ENCODE data around the gene CDCA4. TPM values are rescaled to one million over a fixed set of nuclear protein-coding genes. Genes with fewer than 3 reads are reported as not detected.

The CDCA4 gene
- total RNA-seq, 1 experiment from 2014 or later: 25.2 TPM

- peaks cover 31% of the 10 kb centered on the region for H3K4me1 ChIP-seq (ENCODE audit: low read length)
- H3K9ac ChIP-seq (ENCODE audit: low read length): no peak overlapping the region
- H3K9me2 ChIP-seq (replicated peaks; ENCODE audit: insufficient read depth, low read length): no peaks in the 10 kb centered on the region
- H3K27ac ChIP-seq (ENCODE audit: low read length): no peak overlapping the region
- H4K20me1 ChIP-seq (ENCODE audit: insufficient read depth, low read depth, low read length): peaks cover 14% of the 10 kb centered on the region
- H3K79me2 ChIP-seq (ENCODE audit: low read length): peaks cover 25% of the 10 kb centered on the region
- H3K4me2 ChIP-seq (ENCODE audit: low read depth, low read length, poor library complexity, severe bottlenecking): no peak overlapping the region
- no peaks in the 10 kb centered on the region for H3K27me3 ChIP-seq (ENCODE audit: low read length)
- no peak for DNase-seq
- H3K4me3 ChIP-seq (ENCODE audit: low read length): no peak overlapping the region
- no peak overlapping the region for H2AFZ ChIP-seq (ENCODE audit: low read length)
- H3K36me3 ChIP-seq (ENCODE audit: insufficient read depth, low read length): no peaks in the 10 kb centered on the region
- H3K9me3 ChIP-seq (ENCODE audit: low read length): no peaks in the 10 kb centered on the region
Measured at GRCh38 chr14:105023791-105024480, 3.1 kb upstream of the CDCA4 start.

GRCh38 chr14:105023144-105023543 lies 2.3 kb upstream of the CDCA4 start:
- Histone ChIP-seq H3K79me2 (ENCODE audit: low read length) (peaks cover 33% of the 10 kb centered on the region), H2AFZ (ENCODE audit: low read length) (no peak overlapping the region), H3K27ac (ENCODE audit: low read length) (no peak overlapping the region), H3K36me3 (ENCODE audit: insufficient read depth, low read length) (0 out of 2 replicates have a peak, but pooled peaks cover 3% of the 10 kb centered on the region), H3K9ac (ENCODE audit: low read length) (no peak overlapping the region), H4K20me1 (ENCODE audit: insufficient read depth, low read depth, low read length) (peaks cover 20% of the 10 kb centered on the region), H3K9me2 (replicated peaks; ENCODE audit: insufficient read depth, low read length) (no peaks in the 10 kb centered on the region), H3K4me2 (ENCODE audit: low read depth, low read length, poor library complexity, severe bottlenecking) (no peak overlapping the region), H3K27me3 (ENCODE audit: low read length) (no peaks in the 10 kb centered on the region), H3K4me3 (ENCODE audit: low read length) (no peak overlapping the region), H3K9me3 (ENCODE audit: low read length) (no peaks in the 10 kb centered on the region), H3K4me1 (ENCODE audit: low read length) (peaks cover 39% of the 10 kb centered on the region)
- DNase-seq: no peak

GRCh38 chr14:105022276-105022670 lies 1.4 kb upstream of the CDCA4 start:
- H3K9ac ChIP-seq (ENCODE audit: low read length): peak overlapping the region; percentile 81

GRCh38 chr14:105021656-105022275 lies 883 bp upstream of the CDCA4 start:
- H4K20me1 ChIP-seq (ENCODE audit: insufficient read depth, low read depth, low read length): peaks cover 28% of the 10 kb centered on the region
- H3K79me2 ChIP-seq (ENCODE audit: low read length): peaks cover 47% of the 10 kb centered on the region
- H3K27ac ChIP-seq (ENCODE audit: low read length): peak overlapping the region; percentile 60
- H3K36me3 ChIP-seq (ENCODE audit: insufficient read depth, low read length): 0 out of 2 replicates have a peak, but pooled peaks cover 4% of the 10 kb centered on the region
- H3K4me3 ChIP-seq (ENCODE audit: low read length): peak overlapping the region; percentile 75
- H3K9me3 ChIP-seq (ENCODE audit: low read length): no peaks in the 10 kb centered on the region
- H3K9ac ChIP-seq (ENCODE audit: low read length): peak overlapping the region; percentile 81
- H3K4me1 ChIP-seq (ENCODE audit: low read length): peaks cover 46% of the 10 kb centered on the region
- H3K4me2 ChIP-seq (ENCODE audit: low read depth, low read length, poor library complexity, severe bottlenecking): peak overlapping the region; percentile 82
- no peaks in the 10 kb centered on the region for H3K27me3 ChIP-seq (ENCODE audit: low read length)
- no peaks in the 10 kb centered on the region for H3K9me2 ChIP-seq (replicated peaks; ENCODE audit: insufficient read depth, low read length)
- peak overlapping the region; percentile 29 for H2AFZ ChIP-seq (ENCODE audit: low read length)
- DNase-seq: peak; percentile 88

More at GRCh38 chr14:105022276-105022670, 1.4 kb upstream of the CDCA4 start:
- Histone ChIP-seq H3K27me3 (ENCODE audit: low read length) (no peaks in the 10 kb centered on the region), H3K4me1 (ENCODE audit: low read length) (peaks cover 45% of the 10 kb centered on the region), H3K27ac (ENCODE audit: low read length) (no peak overlapping the region), H2AFZ (ENCODE audit: low read length) (no peak overlapping the region), H3K9me3 (ENCODE audit: low read length) (no peaks in the 10 kb centered on the region), H3K4me2 (ENCODE audit: low read depth, low read length, poor library complexity, severe bottlenecking) (peak overlapping the region; percentile 82), H3K36me3 (ENCODE audit: insufficient read depth, low read length) (0 out of 2 replicates have a peak, but pooled peaks cover 4% of the 10 kb centered on the region), H3K4me3 (ENCODE audit: low read length) (peak overlapping the region; percentile 75), H3K79me2 (ENCODE audit: low read length) (peaks cover 42% of the 10 kb centered on the region), H4K20me1 (ENCODE audit: insufficient read depth, low read depth, low read length) (peaks cover 25% of the 10 kb centered on the region), H3K9me2 (replicated peaks; ENCODE audit: insufficient read depth, low read length) (no peaks in the 10 kb centered on the region)
- no peak for DNase-seq

- Histone ChIP-seq H2AFZ (ENCODE audit: low read length) (no peak overlapping the region), H3K4me1 (ENCODE audit: low read length) (peaks cover 62% of the 10 kb centered on the region)
Measured at GRCh38 chr14:105019861-105020814, 745 bp downstream of the CDCA4 start.

GRCh38 chr14:105018414-105018813 lies 2.5 kb downstream of the CDCA4 start:
- no peaks in the 10 kb centered on the region for H3K9me3 ChIP-seq (ENCODE audit: low read length)
- H3K9ac ChIP-seq (ENCODE audit: low read length): peak overlapping the region; percentile 96
- peaks cover 59% of the 10 kb centered on the region for H4K20me1 ChIP-seq (ENCODE audit: insufficient read depth, low read depth, low read length)
- peak; percentile 58 for DNase-seq
- H2AFZ ChIP-seq (ENCODE audit: low read length): no peak overlapping the region
- H3K27me3 ChIP-seq (ENCODE audit: low read length): no peaks in the 10 kb centered on the region
- peaks cover 79% of the 10 kb centered on the region for H3K4me1 ChIP-seq (ENCODE audit: low read length)
- peak overlapping the region; percentile 94 for H3K4me2 ChIP-seq (ENCODE audit: low read depth, low read length, poor library complexity, severe bottlenecking)
- H3K36me3 ChIP-seq (ENCODE audit: insufficient read depth, low read length): peaks cover 7% of the 10 kb centered on the region; the same call in 1 of the 2 replicates
- H3K27ac ChIP-seq (ENCODE audit: low read length): peak overlapping the region; percentile 73
- H3K79me2 ChIP-seq (ENCODE audit: low read length): peaks cover 80% of the 10 kb centered on the region
- no peaks in the 10 kb centered on the region for H3K9me2 ChIP-seq (replicated peaks; ENCODE audit: insufficient read depth, low read length)
- H3K4me3 ChIP-seq (ENCODE audit: low read length): peak overlapping the region; percentile 95; the same call in 1 of the 2 replicates

More at GRCh38 chr14:105019861-105020814, 745 bp downstream of the CDCA4 start:
- H3K36me3 ChIP-seq (ENCODE audit: insufficient read depth, low read length): peaks cover 7% of the 10 kb centered on the region; the same call in 1 of the 2 replicates
- peaks cover 63% of the 10 kb centered on the region for H3K79me2 ChIP-seq (ENCODE audit: low read length)
- H3K9ac ChIP-seq (ENCODE audit: low read length): peak overlapping the region; percentile 96
- DNase-seq: peak; percentile 79
- no peaks in the 10 kb centered on the region for H3K9me2 ChIP-seq (replicated peaks; ENCODE audit: insufficient read depth, low read length)
- H3K27me3 ChIP-seq (ENCODE audit: low read length): no peaks in the 10 kb centered on the region
- peak overlapping the region; percentile 94 for H3K4me2 ChIP-seq (ENCODE audit: low read depth, low read length, poor library complexity, severe bottlenecking)
- peak overlapping the region; percentile 73 for H3K27ac ChIP-seq (ENCODE audit: low read length)
- peaks cover 42% of the 10 kb centered on the region for H4K20me1 ChIP-seq (ENCODE audit: insufficient read depth, low read depth, low read length)
- no peaks in the 10 kb centered on the region for H3K9me3 ChIP-seq (ENCODE audit: low read length)
- H3K4me3 ChIP-seq (ENCODE audit: low read length): peak overlapping the region; percentile 95

- peak overlapping the region; percentile 55 for H3K4me2 ChIP-seq (ENCODE audit: low read depth, low read length, poor library complexity, severe bottlenecking)
- no peak for DNase-seq
- H3K4me3 ChIP-seq (ENCODE audit: low read length): no peak overlapping the region
- no peaks in the 10 kb centered on the region for H3K9me2 ChIP-seq (replicated peaks; ENCODE audit: insufficient read depth, low read length)
- no peak overlapping the region for H3K9ac ChIP-seq (ENCODE audit: low read length)
- H3K79me2 ChIP-seq (ENCODE audit: low read length): peaks cover 100% of the 10 kb centered on the region
- no peaks in the 10 kb centered on the region for H3K9me3 ChIP-seq (ENCODE audit: low read length)
- H3K4me1 ChIP-seq (ENCODE audit: low read length): peaks cover 78% of the 10 kb centered on the region
- peak overlapping the region; percentile 35; the same call in 1 of the 2 replicates for H3K27ac ChIP-seq (ENCODE audit: low read length)
- H3K36me3 ChIP-seq (ENCODE audit: insufficient read depth, low read length): peaks cover 25% of the 10 kb centered on the region
- H2AFZ ChIP-seq (ENCODE audit: low read length): no peak overlapping the region
- H3K27me3 ChIP-seq (ENCODE audit: low read length): no peaks in the 10 kb centered on the region
- peaks cover 84% of the 10 kb centered on the region for H4K20me1 ChIP-seq (ENCODE audit: insufficient read depth, low read depth, low read length)
Measured at GRCh38 chr14:105015905-105016304, 5.0 kb downstream of the CDCA4 start.

All from Karpas-422 (cell line).